Tibial nerve (tissue), 4 donors: ENCODE measurements around the gene PPFIBP2. TPM values are rescaled to one million over a fixed set of nuclear protein-coding genes. Genes with fewer than 3 reads are reported as not detected.

Experiments
- DNase-seq, 2 donors: peaks; one replicate each; pipeline ENCODE4 v3.0.0-alpha.2; 2019; ENCODE audit warnings: low spot score in 2 of 2
- H3K27ac ChIP-seq, 4 donors: fragments of 200-600 bp; sonication (generic) in 3 of 4; one replicate each; pipeline ENCODE4 v1.5.1; 2017 to 2019; ENCODE audit warnings: mild to moderate bottlenecking in 1 of 4
- H3K27me3 ChIP-seq, 2 donors: fragments of 200-600 bp; sonication (generic) in 1 of 2; one replicate each; pipeline versions ENCODE4 v1.5.1 to v1.6.0; 2017 to 2019
- H3K36me3 ChIP-seq, 3 donors: fragments of 200-600 bp; sonication (generic); one replicate each; pipeline ENCODE4 v1.5.1; 2018 to 2019
- H3K4me1 ChIP-seq, 4 donors: fragments of 200-600 bp; sonication (generic) in 3 of 4; one replicate each; pipeline ENCODE4 v1.5.1; 2017 to 2019
- H3K4me3 ChIP-seq, 4 donors: fragments of 200-600 bp; sonication (generic) in 3 of 4; one replicate each; pipeline ENCODE4 v1.5.1; 2017 to 2019; ENCODE audit warnings: mild to moderate bottlenecking in 1 of 4, moderate library complexity in 1 of 4
- H3K9me3 ChIP-seq, 4 donors: fragments of 200-600 bp; sonication (generic) in 3 of 4; one replicate each; pipeline ENCODE4 v1.5.1; 2017 to 2019
- EP300 ChIP-seq, 2 donors: sonication (generic); formaldehyde crosslinking; IDR thresholded peaks; one replicate each; pipeline ENCODE4 v1.6.1; 2017; ENCODE audit warnings: antibody characterized with exemption in 2 of 2, mild to moderate bottlenecking in 1 of 2
- POLR2A ChIP-seq, 2 donors: fragments of 450-650 bp; IDR thresholded peaks; one replicate each; pipeline ENCODE4 v1.6.1; 2017; ENCODE audit warnings: antibody characterized with exemption in 2 of 2, mild to moderate bottlenecking in 2 of 2, moderate library complexity in 2 of 2
- WGBS, 2 donors: methylation state at CpG; one replicate each; pipeline ENCODE4 v1.1.5; 2018; 5-methylcytosine and 5-hydroxymethylcytosine counted together
- total RNA-seq, 4 donors: library from RNA; depleted of rRNA; stranded (reverse); fragments of >200 nt; gene quantifications; one replicate each; pipeline ENCODE4 v1.1.0, GENCODE V29; 2016
- TF ChIP-seq, protein P1 (sequence below), 5 experiments: fragments of 200-600 bp in 3 of 5; fragments of 450-650 bp in 2 of 5; sonication (generic) in 3 of 5; IDR thresholded peaks; one replicate each; pipeline ENCODE4 v1.5.1; 2016 to 2019; ENCODE audit warnings: antibody characterized with exemption in 5 of 5, mild to moderate bottlenecking in 3 of 5, moderate library complexity in 2 of 5

The PPFIBP2 gene
- total RNA-seq, 4 donors from 2014 or later = 19.8 to 110 (median 29.2) TPM

DNA sequence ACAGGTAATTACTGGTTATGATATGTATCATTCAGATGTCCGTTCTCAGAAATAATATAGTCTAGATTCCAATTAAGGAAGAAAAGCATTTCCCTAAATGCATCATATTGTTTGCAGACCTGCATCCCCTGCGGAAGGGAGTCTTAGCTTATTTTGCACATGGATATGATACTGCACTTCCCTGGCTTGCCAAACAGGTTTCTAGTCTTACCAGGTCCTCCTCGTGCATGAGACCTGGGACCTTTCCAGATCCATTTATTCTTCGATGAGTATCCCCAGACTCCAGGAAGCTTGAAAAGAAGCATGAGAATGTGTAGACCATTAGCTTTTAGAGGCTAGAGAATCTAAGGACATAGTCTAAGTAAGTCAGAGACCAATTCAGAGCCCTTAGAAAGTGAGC is 128.9 kb downstream of the PPFIBP2 start:
- Histone ChIP-seq H3K4me1 (peaks cover 0 to 8% (median 0%) of the 10 kb centered on the region in 4 donors), H3K36me3 (peaks cover 0 to 61% (median 5%) of the 10 kb centered on the region in 3 donors), H3K9me3 (no peaks in the 10 kb centered on the region), H3K27ac (no peak overlapping the region), H3K27me3 (no peaks in the 10 kb centered on the region), H3K4me3 (no peak overlapping the region)
- DNase-seq = no peak
- WGBS, 2 donors = 59 to 63% methylated on average over 4 of the region's 4 CpGs
- TF ChIP-seq EP300 (IDR thresholded peaks at IDR 0.05) (no peak), POLR2A (IDR thresholded peaks at IDR 0.05) (no peak)
- TF ChIP-seq, protein P1, sequence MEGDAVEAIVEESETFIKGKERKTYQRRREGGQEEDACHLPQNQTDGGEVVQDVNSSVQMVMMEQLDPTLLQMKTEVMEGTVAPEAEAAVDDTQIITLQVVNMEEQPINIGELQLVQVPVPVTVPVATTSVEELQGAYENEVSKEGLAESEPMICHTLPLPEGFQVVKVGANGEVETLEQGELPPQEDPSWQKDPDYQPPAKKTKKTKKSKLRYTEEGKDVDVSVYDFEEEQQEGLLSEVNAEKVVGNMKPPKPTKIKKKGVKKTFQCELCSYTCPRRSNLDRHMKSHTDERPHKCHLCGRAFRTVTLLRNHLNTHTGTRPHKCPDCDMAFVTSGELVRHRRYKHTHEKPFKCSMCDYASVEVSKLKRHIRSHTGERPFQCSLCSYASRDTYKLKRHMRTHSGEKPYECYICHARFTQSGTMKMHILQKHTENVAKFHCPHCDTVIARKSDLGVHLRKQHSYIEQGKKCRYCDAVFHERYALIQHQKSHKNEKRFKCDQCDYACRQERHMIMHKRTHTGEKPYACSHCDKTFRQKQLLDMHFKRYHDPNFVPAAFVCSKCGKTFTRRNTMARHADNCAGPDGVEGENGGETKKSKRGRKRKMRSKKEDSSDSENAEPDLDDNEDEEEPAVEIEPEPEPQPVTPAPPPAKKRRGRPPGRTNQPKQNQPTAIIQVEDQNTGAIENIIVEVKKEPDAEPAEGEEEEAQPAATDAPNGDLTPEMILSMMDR (IDR thresholded peaks at IDR 0.05) = no peak

DNA sequence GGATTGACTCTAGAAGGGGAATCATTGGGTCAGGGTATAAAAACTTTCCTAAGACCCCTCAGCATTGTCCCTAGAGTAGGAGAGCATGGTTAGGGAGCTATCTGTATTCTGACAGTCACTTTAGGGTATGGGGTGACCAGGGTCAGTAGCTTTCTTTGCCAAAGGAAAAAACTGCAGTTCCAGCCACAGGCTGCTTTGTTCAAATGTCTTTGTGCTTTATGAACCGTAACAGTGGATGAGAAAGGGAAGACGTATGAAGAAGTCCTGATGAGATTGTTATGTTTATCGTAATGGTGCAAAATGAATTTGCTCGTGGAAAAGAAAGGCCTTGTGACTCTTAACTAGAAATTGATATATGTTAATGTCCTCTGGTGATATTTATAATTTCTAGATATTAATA is 129.5 kb downstream of the PPFIBP2 start:
- peaks cover 0 to 8% (median 0%) of the 10 kb centered on the region in 4 donors for H3K4me1 ChIP-seq
- no peak for DNase-seq
- no peaks in the 10 kb centered on the region for H3K9me3 ChIP-seq
- no peak overlapping the region for H3K27ac ChIP-seq
- H3K27me3 ChIP-seq = no peaks in the 10 kb centered on the region
- TF ChIP-seq POLR2A (IDR thresholded peaks at IDR 0.05) (no peak), EP300 (IDR thresholded peaks at IDR 0.05) (no peak)
- TF ChIP-seq, protein P1 (IDR thresholded peaks at IDR 0.05) = no peak
- no peak overlapping the region for H3K4me3 ChIP-seq
- H3K36me3 ChIP-seq = peaks cover 0 to 62% (median 0%) of the 10 kb centered on the region in 3 donors
- 55 to 65% methylated on average over 4 of the region's 4 CpGs for WGBS, 2 donors

DNA sequence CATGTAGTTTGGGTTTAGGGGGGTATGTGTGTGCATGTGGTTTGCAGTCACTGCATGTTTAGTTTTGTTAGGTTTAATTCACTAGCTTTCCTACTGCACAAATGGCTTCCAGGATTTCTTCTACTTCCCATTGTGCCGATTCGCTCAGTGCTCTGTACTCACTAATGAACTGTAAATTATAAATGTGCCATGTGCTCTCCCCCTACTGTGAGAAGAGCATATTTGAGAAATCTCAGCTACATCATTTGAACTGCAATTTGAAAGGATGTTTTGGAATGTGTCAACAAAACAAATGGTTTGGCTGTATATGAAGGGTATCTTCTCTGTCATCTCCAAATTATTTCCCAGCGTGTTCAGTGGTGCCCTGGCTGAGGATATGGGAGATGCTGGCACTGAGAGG is 131.4 kb downstream of the PPFIBP2 start:
- DNase-seq = no peak
- Histone ChIP-seq H3K36me3 (peaks cover 0 to 65% (median 0%) of the 10 kb centered on the region in 3 donors), H3K27ac (no peak overlapping the region), H3K4me3 (no peak overlapping the region), H3K27me3 (no peaks in the 10 kb centered on the region), H3K4me1 (no peaks in the 10 kb centered on the region), H3K9me3 (no peaks in the 10 kb centered on the region)
- TF ChIP-seq EP300 (IDR thresholded peaks at IDR 0.05) (no peak), POLR2A (IDR thresholded peaks at IDR 0.05) (no peak)
- TF ChIP-seq, protein P1 (IDR thresholded peaks at IDR 0.05) = no peak
- 87 to 90% methylated on average over 3 of the region's 3 CpGs for WGBS, 2 donors

DNA sequence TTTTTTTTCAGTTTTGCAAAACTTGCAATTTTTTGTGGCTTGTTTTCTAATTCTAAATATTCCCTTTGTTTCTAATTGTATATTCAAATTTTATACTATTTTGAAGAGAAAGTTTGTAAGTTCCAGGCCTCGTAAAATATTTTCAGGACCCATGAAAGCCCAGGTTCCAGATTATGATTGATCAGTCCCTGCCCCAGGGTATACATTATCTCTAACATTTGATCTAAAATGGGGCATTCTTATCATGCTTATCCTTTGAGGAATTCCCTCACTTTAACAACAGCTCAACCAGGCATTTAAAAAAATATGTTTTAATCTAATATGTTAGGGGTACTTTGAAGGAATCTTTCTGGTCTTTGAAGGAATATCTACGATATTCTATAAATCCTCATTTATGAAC is 133.1 kb downstream of the PPFIBP2 start:
- 81 to 82% methylated on average over 2 of the region's 2 CpGs for WGBS, 2 donors
- no peaks in the 10 kb centered on the region for H3K9me3 ChIP-seq
- DNase-seq = no peak
- peaks cover 0 to 11% (median 6%) of the 10 kb centered on the region in 4 donors for H3K4me1 ChIP-seq
- no peak overlapping the region for H3K27ac ChIP-seq
- H3K36me3 ChIP-seq = peaks cover 0 to 65% (median 4%) of the 10 kb centered on the region in 3 donors
- TF ChIP-seq EP300 (IDR thresholded peaks at IDR 0.05) (no peak), POLR2A (IDR thresholded peaks at IDR 0.05) (no peak)
- TF ChIP-seq, protein P1 (IDR thresholded peaks at IDR 0.05) = no peak
- H3K4me3 ChIP-seq = no peak overlapping the region
- no peaks in the 10 kb centered on the region for H3K27me3 ChIP-seq

DNA sequence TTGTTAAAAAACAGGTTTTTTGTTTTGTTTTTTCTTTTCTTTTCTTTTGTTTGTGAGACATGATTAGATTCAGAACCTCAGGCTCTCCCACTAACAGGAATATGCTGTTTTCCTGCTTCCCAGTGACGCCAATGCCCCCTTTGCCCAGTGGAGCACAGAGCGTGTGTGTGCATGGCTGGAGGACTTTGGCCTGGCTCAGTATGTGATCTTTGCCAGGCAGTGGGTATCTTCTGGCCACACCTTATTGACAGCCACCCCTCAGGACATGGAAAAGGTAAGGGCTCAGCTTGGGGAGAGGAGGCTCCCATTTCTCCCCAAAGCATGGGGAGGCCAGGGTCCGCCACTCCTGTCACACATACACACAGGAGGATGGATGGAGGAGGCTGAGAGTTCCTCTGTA is 134.5 kb downstream of the PPFIBP2 start:
- H3K27me3 ChIP-seq = no peaks in the 10 kb centered on the region
- WGBS, 2 donors = 92 to 94% methylated on average over 3 of the region's 3 CpGs
- H3K9me3 ChIP-seq = no peaks in the 10 kb centered on the region
- TF ChIP-seq, protein P1 (IDR thresholded peaks at IDR 0.05) = no peak
- TF ChIP-seq POLR2A (IDR thresholded peaks at IDR 0.05) (no peak), EP300 (IDR thresholded peaks at IDR 0.05) (no peak)
- DNase-seq = no peak
- peaks cover 0 to 65% (median 10%) of the 10 kb centered on the region in 3 donors for H3K36me3 ChIP-seq
- no peak overlapping the region for H3K27ac ChIP-seq
- peaks cover 0 to 18% (median 8%) of the 10 kb centered on the region in 4 donors for H3K4me1 ChIP-seq
- H3K4me3 ChIP-seq = no peak overlapping the region
